ENCODE data around the gene COL15A1.

GRCh38 chr9:99073985-99074901, 130.5 kb downstream of the COL15A1 start:
- TF ChIP-seq, protein P1, sequence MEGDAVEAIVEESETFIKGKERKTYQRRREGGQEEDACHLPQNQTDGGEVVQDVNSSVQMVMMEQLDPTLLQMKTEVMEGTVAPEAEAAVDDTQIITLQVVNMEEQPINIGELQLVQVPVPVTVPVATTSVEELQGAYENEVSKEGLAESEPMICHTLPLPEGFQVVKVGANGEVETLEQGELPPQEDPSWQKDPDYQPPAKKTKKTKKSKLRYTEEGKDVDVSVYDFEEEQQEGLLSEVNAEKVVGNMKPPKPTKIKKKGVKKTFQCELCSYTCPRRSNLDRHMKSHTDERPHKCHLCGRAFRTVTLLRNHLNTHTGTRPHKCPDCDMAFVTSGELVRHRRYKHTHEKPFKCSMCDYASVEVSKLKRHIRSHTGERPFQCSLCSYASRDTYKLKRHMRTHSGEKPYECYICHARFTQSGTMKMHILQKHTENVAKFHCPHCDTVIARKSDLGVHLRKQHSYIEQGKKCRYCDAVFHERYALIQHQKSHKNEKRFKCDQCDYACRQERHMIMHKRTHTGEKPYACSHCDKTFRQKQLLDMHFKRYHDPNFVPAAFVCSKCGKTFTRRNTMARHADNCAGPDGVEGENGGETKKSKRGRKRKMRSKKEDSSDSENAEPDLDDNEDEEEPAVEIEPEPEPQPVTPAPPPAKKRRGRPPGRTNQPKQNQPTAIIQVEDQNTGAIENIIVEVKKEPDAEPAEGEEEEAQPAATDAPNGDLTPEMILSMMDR (IDR thresholded peaks at IDR 0.05; ENCODE audit: low read depth, low read length, poor library complexity, severe bottlenecking), result no peak
- no peak for TF ChIP-seq EZH2phosphoT487 (IDR thresholded peaks at IDR 0.05; ENCODE audit: borderline replicate concordance, low read length)
